Left colon (tissue), 2 donors: ENCODE data around the gene BCL2L15. TPM values are rescaled to one million over a fixed set of nuclear protein-coding genes. Genes with fewer than 3 reads are reported as not detected.
"Not testable (repeated sequence)": the region's sequence is repeated elsewhere in the genome, so short reads cannot be mapped to it uniquely, and the experiment has no call there.

Experiments
- ATAC-seq: fragments of 200-7000 bp; cut with Tn5 transposase; one replicate; pipeline ENCODE4 v1.9.1; 2020; ENCODE audit warnings: mild to moderate bottlenecking, moderate library complexity
- DNase-seq, 2 donors: peaks; one replicate each; pipeline ENCODE4 v3.0.0-alpha.2; 2020
- intact Hi-C, 2 donors: fragments of 100-400 bp; cut with DNase I in 1 of 2; cut with micrococcal nuclease in 1 of 2; formaldehyde crosslinking; loops; one replicate each; pipeline versions ENCODE4 v1.11.2 to v1.14.0; 2022; cut with DNase I, micrococcal nuclease
- total RNA-seq, 2 donors: library from RNA; stranded (reverse); fragmentation: NEBNext Ultra II Directional; extraction: Animal tissue kit (Norgen Biotek cat#: 25700); gene quantifications; one replicate each; pipeline ENCODE4 v1.2.1, GENCODE V29; 2021
- donor health status: DM: no; HTN: no; CAD: no.
- donor health status: DM: yes; HTN: yes; CAD: no.

BCL2L15 gene
- total RNA-seq, 2 donors from 2014 or later = 157 to 187 TPM

DNA sequence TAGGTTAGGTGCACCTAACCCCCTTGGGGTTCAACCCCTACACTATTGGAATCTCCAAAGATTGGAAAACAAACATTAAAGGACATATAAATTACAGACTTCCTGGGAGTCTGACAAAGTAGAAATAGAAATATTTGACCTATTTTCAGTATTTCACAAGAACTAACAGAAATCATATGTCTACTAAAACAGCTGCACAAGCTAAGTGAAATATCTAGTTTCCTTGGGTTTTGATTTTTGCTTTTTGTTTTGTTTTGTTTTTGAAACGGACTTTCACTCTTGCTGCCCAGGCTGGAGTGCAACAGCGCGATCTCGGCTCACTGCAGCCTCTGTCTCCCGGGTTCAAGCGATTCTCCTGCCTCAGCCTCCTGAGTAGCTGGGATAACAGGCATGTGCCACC, 34.7 kb downstream of the BCL2L15 start:
- DNase-seq, intact Hi-C loops, ATAC-seq: not testable (repeated sequence)

DNA sequence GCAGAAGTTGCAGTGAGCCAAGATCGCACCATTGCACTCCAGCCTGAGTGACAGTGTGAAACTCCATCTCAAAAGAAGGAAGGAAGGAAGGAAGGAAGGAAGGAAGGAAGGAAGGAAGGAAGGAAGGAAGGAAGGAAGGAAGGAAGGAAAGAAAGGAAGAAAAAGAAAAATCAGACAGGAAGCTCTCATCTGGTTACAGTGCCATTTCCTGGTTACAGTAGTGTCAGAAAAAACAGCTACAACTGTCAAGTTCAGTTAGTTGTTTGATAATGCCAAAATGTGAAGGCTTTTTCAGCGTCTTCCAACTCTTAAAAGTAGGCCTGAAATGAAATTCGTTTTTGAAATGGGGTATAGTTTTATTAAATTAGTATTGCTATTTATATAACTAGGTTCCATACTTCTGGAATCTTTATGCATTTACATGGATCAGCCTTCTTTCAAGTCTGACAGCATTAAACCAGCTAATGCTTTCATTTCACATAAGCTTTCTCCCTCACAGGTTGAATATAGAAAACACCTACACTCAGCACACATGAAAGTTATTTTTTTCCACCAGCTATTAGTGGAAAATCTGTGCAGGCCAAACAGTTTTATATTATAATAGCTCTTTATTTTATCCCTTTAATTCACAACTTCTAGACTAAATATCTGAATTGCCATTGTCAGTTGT, 37.1 kb downstream of the BCL2L15 start:
- ATAC-seq = no peak
- intact Hi-C loops = no loop called here
- no peak for DNase-seq

DNA sequence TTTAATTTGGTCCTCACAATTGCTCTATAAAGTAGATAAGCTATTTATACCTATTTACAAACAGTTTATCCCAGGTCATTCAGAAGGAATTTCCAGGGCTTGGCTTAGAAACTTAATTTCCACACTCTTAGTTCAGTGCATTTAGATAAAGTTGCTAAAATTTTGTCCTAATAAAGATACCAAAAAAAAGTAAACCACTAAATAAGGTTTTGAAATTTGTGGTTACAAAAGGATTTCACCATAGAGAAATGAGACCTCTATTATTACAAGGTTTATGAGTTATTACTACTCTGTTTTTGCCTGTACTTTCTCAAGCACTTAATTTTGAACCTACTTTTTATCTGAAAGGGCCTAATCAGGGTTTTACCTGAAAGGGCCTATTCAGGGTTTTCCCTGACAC, 38.3 kb downstream of the BCL2L15 start:
- ATAC-seq = no peak
- intact Hi-C loops = loop anchor here in 1 of 2 donors (10.0 kb wide), 1 partner anchor 46 kb away; no protein-coding TSS in a partner anchor
- no peak for DNase-seq

DNA sequence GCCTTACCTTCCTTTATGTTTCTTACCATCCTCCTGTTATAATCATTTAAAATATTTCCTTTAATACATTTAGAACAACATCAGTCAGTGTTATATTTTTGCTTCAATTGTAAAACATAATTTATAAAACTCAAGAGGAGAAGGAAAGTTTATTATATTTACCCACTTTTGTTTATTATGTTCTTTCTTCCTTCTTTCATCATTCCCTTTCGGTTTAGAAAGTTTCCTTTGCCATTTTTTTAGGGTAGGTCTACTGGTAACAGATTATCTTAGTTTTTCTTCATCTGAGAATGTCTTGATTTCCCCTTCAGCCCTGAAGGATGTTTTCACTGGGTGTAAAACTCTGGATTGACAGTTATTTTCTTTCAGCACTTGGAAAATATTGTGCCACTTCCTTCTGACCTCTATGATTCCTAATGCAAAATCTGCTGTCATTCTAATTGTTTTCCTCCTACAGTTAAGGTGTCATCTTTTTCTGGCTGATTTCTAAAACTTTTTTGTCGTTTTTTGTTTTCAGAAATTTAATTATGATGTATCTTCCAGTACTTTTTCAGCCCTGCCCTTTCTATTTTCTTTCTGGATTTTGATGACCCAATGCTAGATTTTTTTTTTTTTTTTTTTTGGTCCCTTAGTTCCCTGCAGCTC, 40.9 kb downstream of the BCL2L15 start:
- DNase-seq (no peak), ATAC-seq (no peak)
- intact Hi-C loops = loop anchor here in 1 of 2 donors (10.0 kb wide), 1 partner anchor 48 kb away; no protein-coding TSS in a partner anchor

DNA sequence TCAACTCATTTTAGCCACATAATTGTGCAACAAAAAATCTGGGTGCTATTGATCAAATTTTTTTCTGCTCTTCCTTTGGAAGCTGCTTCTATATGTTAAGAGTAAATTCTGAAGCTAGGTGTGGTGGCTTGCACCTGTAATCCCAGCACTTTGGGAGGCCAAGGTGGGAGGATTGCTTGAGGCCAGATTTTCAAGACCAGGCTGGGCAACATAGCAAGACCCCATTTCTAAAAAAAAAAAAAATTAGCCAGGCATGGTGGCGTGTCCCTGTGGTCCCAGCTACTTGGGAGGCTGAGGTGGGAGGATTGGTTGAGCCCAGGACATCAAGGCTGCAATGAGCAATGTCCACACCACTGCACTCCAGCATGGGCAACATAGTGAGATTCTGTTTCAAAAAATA, 50.8 kb downstream of the BCL2L15 start:
- DNase-seq = no peak
- no peak for ATAC-seq
- intact Hi-C loops = loop anchor here in 1 of 2 donors (10.0 kb wide), 2 partner anchors 108 to 448 kb away; no protein-coding TSS in a partner anchor

DNA sequence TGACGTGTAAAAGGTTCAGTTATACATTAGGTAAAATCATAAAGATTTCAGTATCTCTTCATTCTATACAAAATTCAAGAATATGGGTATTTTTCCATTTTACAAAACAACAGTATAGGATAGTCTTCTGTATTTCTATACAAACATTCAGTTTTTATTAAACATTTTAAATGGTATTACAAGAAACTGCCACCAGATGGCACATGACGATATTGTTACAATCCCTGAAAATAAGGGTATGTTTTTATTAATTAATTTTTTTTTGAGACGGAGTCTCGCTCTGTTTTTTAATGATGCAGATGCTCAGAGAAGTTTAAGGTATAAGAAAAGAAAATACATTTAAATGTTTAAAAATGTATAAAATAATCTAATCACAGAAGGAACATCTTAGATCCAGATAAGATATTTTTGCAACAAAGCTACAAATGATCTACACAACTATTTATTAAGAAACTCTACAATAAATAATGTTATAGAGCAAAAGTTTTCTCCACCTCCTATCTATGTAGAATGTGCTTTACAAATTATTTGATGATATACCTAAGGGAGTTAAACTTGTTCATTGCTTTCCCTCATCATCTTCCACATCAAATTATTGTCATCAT, 51.6 kb downstream of the BCL2L15 start:
- peak; percentile 36 for ATAC-seq
- DNase-seq = no peak
- intact Hi-C loops = loop anchor here in 1 of 2 donors (10.0 kb wide), 2 partner anchors 109 to 449 kb away; no protein-coding TSS in a partner anchor

DNA sequence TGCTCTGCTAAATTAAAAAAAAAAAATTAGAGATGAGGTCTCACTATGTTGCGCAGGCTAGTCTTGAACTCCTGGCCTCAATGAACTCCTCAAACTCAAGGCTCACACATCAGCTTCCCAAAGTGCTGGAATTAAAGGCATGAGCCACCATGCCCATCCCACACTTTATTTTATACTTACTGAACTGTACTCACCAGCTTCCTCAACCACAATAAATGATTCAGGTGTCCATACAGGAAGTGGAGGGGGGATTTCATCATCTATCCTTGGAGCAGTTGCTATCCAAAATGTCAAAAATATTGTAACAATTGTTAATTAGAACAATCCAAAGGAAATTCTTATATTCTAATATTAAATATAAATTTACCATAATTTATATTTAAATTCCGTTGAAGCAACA, 52.7 kb downstream of the BCL2L15 start:
- DNase-seq = no peak
- intact Hi-C loops = loop anchor here in 1 of 2 donors (10.0 kb wide), 2 partner anchors 110 to 450 kb away; no protein-coding TSS in a partner anchor
- no peak for ATAC-seq

Other genes starting within 250 kb of the BCL2L15 start
- gene PHTF1, start 128.1 kb downstream of the BCL2L15 start, total RNA-seq = 1 to 10 TPM; 7.3 to 9.2 TPM
- 10 to 100 TPM; 23.6 to 28.5 TPM for gene RSBN1, start 75.1 kb downstream of the BCL2L15 start, total RNA-seq
- 1 to 10 TPM; 5.6 to 5.7 TPM for gene PTPN22, start 15.9 kb downstream of the BCL2L15 start, total RNA-seq
- 10 to 100 TPM; 19.0 to 22.6 TPM for gene AP4B1, start 17.2 kb upstream of the BCL2L15 start, total RNA-seq
- 1 to 10 TPM; 3.0 to 4.2 TPM for gene DCLRE1B, start 17.7 kb upstream of the BCL2L15 start, total RNA-seq
- gene HIPK1, start 41.7 kb upstream of the BCL2L15 start, total RNA-seq = 10 to 100 TPM; 67.4 to 68.2 TPM
- gene OLFML3, start 91.9 kb upstream of the BCL2L15 start, total RNA-seq = 10 to 100 TPM in 1 of 2 donors, 1 to 10 TPM in 1; 4.1 to 23.5 TPM